Gastroesophageal sphincter (tissue), 4 donors: ENCODE results near the gene LCP2. TPM values are rescaled to one million over a fixed set of nuclear protein-coding genes. Genes with fewer than 3 reads are reported as not detected.

ENCODE experiments used
- ATAC-seq: fragments of 150-250 bp; one replicate; pipeline ENCODE4 v1.9.1; 2016; ENCODE audit warnings: mild to moderate bottlenecking, moderate library complexity
- H3K27ac ChIP-seq, 4 donors: fragments of 200-600 bp; sonication (generic) in 3 of 4; 1 replicate in 3 of 4; 2 replicates in 1 of 4; pipeline ENCODE4 v1.5.1; 2016 to 2019
- H3K27me3 ChIP-seq: fragments of 200-600 bp; sonication (generic); one replicate; pipeline ENCODE4 v1.5.1; 2019
- H3K36me3 ChIP-seq, 2 donors: fragments of 200-600 bp; sonication (generic); one replicate each; pipeline ENCODE4 v1.5.1; 2019; ENCODE audit warnings: control low read depth in 1 of 2
- H3K4me1 ChIP-seq, 3 donors: fragments of 200-600 bp; sonication (generic); 1 replicate in 2 of 3; 2 replicates in 1 of 3; pipeline ENCODE4 v1.5.1; 2016 to 2019; ENCODE audit warnings: control low read depth in 2 of 3
- H3K4me3 ChIP-seq, 2 donors: fragments of 200-600 bp; sonication (generic); one replicate each; pipeline ENCODE4 v1.5.1; 2019; ENCODE audit warnings: mild to moderate bottlenecking in 1 of 2, moderate library complexity in 1 of 2
- H3K9me3 ChIP-seq, 3 donors: fragments of 200-600 bp; sonication (generic); one replicate each; pipeline ENCODE4 v1.5.1; 2017 to 2019; ENCODE audit warnings: control low read depth in 2 of 3
- CTCF ChIP-seq, 4 experiments: fragments of 200-600 bp in 2 of 4; fragments of 450-650 bp in 2 of 4; sonication (generic) in 1 of 4; IDR thresholded peaks; one replicate each; pipeline ENCODE4 v1.5.1; 2017 to 2019; ENCODE audit warnings: antibody characterized with exemption in 4 of 4, mild to moderate bottlenecking in 2 of 4, moderate library complexity in 2 of 4
- EP300 ChIP-seq: sonication (generic); formaldehyde crosslinking; IDR thresholded peaks from one replicate; pipeline ENCODE4 v1.6.1; 2017; ENCODE audit warnings: antibody characterized with exemption, mild to moderate bottlenecking
- POLR2A ChIP-seq, 2 donors: fragments of 450-650 bp; IDR thresholded peaks; one replicate each; pipeline ENCODE4 v1.6.1; 2017; ENCODE audit warnings: antibody characterized with exemption in 2 of 2, mild to moderate bottlenecking in 2 of 2, moderate library complexity in 1 of 2
- POLR2AphosphoS5 ChIP-seq: sonication (generic); formaldehyde crosslinking; IDR thresholded peaks from one replicate; pipeline ENCODE4 v1.6.1; 2017; ENCODE audit warnings: antibody characterized with exemption
- WGBS, 2 donors: methylation state at CpG; one replicate each; pipeline ENCODE4 v1.1.5; 2018; ENCODE audit warnings: low coverage in 1 of 2; 5-methylcytosine and 5-hydroxymethylcytosine counted together
- total RNA-seq, 4 donors: library from RNA; depleted of rRNA; stranded (reverse); fragments of >200 nt; gene quantifications; one replicate each; pipeline ENCODE4 v1.1.0, GENCODE V29; 2016

LCP2 gene
- total RNA-seq, 4 donors from 2014 or later: 5.5 to 17.0 (median 8.3) TPM

GRCh38 chr5:170262061-170263045, 35.2 kb downstream of the LCP2 start:
- no peaks in the 10 kb centered on the region for H3K9me3 ChIP-seq
- no peak overlapping the region for H3K27ac ChIP-seq
- peaks cover 0 to 4% of the 10 kb centered on the region in 2 donors for H3K36me3 ChIP-seq
- H3K4me3 ChIP-seq: no peak overlapping the region
- no peak for ATAC-seq
- 83 to 89% methylated on average over 2 to 10 of the region's 15 CpGs for WGBS, 2 donors
- peaks cover 0 to 21% (median 0%) of the 10 kb centered on the region in 3 donors for H3K4me1 ChIP-seq
- TF ChIP-seq POLR2AphosphoS5 (no peak), EP300 (no peak), POLR2A (IDR thresholded peaks at IDR 0.05) (no peak), CTCF (IDR thresholded peaks at IDR 0.05) (no peak)
- no peaks in the 10 kb centered on the region for H3K27me3 ChIP-seq

GRCh38 chr5:170261528-170262043, 36.0 kb downstream of the LCP2 start:
- H3K4me3 ChIP-seq: no peak overlapping the region
- H3K4me1 ChIP-seq: peaks cover 0 to 15% (median 0%) of the 10 kb centered on the region in 3 donors
- H3K27me3 ChIP-seq: no peaks in the 10 kb centered on the region
- ATAC-seq: no peak
- no peak overlapping the region for H3K27ac ChIP-seq
- TF ChIP-seq EP300: no peak
- TF ChIP-seq CTCF (IDR thresholded peaks at IDR 0.05): no peak
- TF ChIP-seq POLR2AphosphoS5: no peak
- no peak for TF ChIP-seq POLR2A (IDR thresholded peaks at IDR 0.05)
- H3K9me3 ChIP-seq: no peaks in the 10 kb centered on the region
- peaks cover 0 to 4% of the 10 kb centered on the region in 2 donors for H3K36me3 ChIP-seq
- WGBS, 2 donors: 69 to 76% methylated on average over 3 of the region's 3 CpGs

GRCh38 chr5:170257370-170257769, 40.2 kb downstream of the LCP2 start:
- Histone ChIP-seq H3K27ac (no peak overlapping the region), H3K4me1 (peaks cover 6 to 28% (median 9%) of the 10 kb centered on the region in 3 donors), H3K36me3 (peaks cover 0 to 4% of the 10 kb centered on the region in 2 donors), H3K9me3 (no peaks in the 10 kb centered on the region), H3K4me3 (no peak overlapping the region), H3K27me3 (no peaks in the 10 kb centered on the region)
- 95 to 100% methylated on average over 2 to 4 of the region's 4 CpGs for WGBS, 2 donors
- ATAC-seq: no peak
- TF ChIP-seq EP300: no peak
- no peak for TF ChIP-seq POLR2A (IDR thresholded peaks at IDR 0.05)
- TF ChIP-seq POLR2AphosphoS5: no peak
- TF ChIP-seq CTCF (IDR thresholded peaks at IDR 0.05): no peak

- no peak for ATAC-seq
Observed at GRCh38 chr5:170256571-170256970, 41.0 kb downstream of the LCP2 start.

More at GRCh38 chr5:170256571-170256970, 41.0 kb downstream of the LCP2 start:
- H3K27ac ChIP-seq: no peak overlapping the region
- WGBS, 2 donors: 85% methylated on average over 1 of the region's 1 CpG; no CpG with 5 or more reads in 1 of the 2 donors
- H3K4me3 ChIP-seq: no peak overlapping the region
- peaks cover 9 to 36% (median 13%) of the 10 kb centered on the region in 3 donors for H3K4me1 ChIP-seq
- no peaks in the 10 kb centered on the region for H3K27me3 ChIP-seq
- peaks cover 0 to 4% of the 10 kb centered on the region in 2 donors for H3K36me3 ChIP-seq
- TF ChIP-seq POLR2AphosphoS5 (no peak), POLR2A (IDR thresholded peaks at IDR 0.05) (no peak), EP300 (no peak), CTCF (IDR thresholded peaks at IDR 0.05) (no peak)
- no peaks in the 10 kb centered on the region for H3K9me3 ChIP-seq
